Fibroblast of skin of right biceps (primary cell): ENCODE data around the gene IFNGR1.
"Not testable (repeated sequence)": the region's sequence is repeated elsewhere in the genome, so short reads cannot be mapped to it uniquely, and the experiment has no call there.

Experiments used
- DNase-seq: peaks from one replicate; pipeline ENCODE4 v3.0.0-alpha.2; 2013

The IFNGR1 gene

DNA sequence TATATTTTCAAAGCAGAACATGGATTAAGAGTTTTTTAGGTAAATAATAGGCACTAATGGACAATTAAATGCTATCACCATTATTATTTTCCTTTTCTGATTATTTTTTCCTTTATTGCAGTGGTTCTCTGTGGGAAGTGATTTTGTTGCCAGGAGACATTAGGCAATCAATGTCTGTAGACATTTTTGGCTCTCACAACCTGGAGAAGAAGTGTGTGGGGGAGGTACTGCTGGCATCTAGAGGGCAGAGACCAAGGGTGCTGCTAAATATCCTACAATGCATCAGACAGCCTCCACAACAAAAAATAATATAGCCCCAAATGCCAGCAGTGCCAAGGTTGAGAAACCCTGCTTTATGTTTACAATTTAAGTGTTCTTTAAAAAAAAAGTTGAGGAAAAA, 8.3 kb downstream of the IFNGR1 start:
- no peak for DNase-seq

DNA sequence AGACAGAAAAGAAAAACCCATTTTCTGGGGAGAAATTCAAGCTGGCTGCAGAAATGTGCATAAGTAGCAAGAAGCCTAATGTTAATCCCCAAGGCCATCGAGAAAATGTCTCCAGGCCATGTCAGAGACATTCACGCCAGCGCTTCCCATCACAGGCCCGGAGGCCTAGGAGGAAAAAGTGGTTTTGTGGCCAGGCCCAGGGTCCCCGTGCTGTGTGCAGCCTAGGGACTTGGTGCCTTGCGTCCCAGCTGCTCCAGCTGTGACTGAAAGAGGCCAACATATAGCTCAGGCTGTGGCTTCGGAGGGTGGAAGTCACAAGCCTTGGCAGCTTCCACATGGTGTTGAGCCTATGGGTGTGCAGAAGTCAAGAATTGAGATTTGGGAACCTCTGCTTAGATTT, 10.9 kb downstream of the IFNGR1 start:
- DNase-seq: no peak

DNA sequence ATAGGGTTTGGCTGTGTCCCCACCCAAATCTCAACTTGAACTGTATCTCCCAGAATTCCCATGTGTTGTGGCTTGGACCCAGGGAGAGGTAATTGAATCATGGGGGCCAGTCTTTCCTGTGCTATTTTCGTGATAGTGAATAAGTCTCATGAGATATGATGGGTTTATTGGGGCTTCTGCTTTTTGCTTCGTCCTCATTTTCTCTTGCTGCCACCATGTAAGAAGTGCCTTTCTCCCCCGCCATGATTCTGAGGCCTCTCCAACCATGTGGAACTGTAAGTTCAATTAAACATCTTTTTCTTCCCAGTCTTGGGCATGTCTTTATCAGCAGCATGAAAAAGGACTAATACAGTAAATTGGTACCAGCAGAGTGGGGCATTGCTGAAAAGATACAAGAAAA, 11.7 kb downstream of the IFNGR1 start:
- not testable (repeated sequence) for DNase-seq

DNA sequence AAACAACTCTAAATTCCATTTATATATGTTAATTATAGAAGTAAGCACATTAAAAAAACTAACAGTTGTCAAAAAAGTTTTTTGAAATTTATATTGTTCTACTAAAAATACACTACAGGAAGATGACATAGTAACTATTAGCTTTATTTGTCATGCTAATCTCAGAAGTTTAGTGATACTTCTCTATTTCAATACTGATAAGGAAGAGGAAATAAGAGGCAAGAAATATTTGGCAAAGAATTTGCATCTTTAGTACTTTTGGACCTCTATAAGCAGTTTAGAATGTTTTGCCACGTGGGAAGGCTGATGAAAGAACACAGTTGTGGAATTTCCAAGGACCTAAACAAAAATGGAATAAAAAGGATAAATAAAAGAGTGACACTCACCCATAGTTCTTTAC, 12.6 kb downstream of the IFNGR1 start:
- no peak for DNase-seq

DNA sequence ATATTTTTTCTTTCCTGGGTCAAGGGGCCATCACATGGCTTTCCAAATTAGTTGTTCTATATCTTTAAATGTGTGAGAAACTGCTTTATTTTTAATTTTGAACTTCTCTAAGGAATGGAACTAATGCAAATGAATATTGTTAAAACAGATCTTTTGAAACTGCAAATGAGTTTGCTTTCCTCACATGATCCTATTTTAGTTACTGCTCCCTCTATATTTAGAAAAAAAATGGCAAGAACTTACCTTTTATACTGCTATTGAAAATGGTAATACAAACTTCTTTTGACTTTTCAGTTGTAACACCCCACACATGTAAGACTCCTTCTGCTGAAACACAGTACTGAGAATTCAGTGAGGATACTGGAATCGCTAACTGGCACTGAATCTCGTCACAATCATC, 15.9 kb downstream of the IFNGR1 start:
- no peak for DNase-seq

DNA sequence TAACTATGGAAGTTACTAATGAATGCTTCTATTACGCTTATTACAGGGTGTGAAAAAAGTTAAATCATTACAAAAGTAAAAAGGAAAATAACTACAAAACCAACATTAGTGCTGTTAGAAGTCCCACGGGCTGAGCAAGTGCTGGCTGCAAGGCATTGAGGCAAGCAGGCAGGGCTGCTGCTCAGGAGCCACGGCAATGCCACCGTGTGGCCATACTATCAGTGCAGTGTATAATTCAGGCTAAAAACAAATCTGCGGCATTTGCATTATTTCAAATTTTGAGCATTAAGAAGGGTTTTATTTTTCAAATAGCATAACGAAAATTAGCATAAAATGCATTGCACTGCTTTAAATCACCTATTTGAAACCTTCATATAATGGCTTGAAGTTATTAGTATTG, 17.1 kb downstream of the IFNGR1 start:
- no peak for DNase-seq

DNA sequence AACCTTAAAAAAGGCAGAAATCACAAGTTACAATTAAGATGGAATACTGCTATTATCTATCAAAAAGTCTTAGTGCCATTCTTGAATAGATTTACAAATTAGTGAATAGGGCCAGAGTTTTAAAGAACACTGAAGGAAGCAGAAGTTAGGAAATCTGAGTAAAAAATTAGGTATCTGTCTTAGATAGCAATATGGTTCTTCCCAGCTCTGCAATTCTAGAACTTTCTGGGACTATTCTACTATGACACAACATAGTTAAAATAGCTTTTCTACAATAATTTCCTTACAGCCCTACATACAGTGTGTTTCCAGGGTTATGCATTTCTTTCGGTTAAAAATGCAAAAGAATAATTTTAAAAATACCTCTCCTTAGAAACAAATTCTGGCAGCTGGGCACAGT, 18.2 kb downstream of the IFNGR1 start:
- no peak for DNase-seq

DNA sequence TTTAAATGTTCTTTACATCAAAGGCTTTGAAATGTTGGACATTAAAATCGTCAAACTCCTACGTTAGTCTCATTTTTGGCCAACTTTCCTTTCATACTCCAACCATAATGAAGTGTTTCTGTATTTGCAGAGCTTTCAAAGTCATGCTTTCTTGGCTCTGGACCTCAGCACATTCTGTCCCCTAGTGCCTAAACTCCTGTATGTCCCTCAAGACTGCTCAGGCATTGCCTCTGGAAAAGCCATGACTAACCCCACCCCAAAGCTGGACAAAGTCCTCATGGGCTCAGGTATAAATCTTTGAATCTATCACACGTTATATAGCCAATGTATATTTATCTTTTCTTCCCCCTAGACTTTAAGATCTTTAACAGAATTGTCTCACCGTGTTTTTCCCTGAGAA, 18.9 kb downstream of the IFNGR1 start:
- DNase-seq: no peak

DNA sequence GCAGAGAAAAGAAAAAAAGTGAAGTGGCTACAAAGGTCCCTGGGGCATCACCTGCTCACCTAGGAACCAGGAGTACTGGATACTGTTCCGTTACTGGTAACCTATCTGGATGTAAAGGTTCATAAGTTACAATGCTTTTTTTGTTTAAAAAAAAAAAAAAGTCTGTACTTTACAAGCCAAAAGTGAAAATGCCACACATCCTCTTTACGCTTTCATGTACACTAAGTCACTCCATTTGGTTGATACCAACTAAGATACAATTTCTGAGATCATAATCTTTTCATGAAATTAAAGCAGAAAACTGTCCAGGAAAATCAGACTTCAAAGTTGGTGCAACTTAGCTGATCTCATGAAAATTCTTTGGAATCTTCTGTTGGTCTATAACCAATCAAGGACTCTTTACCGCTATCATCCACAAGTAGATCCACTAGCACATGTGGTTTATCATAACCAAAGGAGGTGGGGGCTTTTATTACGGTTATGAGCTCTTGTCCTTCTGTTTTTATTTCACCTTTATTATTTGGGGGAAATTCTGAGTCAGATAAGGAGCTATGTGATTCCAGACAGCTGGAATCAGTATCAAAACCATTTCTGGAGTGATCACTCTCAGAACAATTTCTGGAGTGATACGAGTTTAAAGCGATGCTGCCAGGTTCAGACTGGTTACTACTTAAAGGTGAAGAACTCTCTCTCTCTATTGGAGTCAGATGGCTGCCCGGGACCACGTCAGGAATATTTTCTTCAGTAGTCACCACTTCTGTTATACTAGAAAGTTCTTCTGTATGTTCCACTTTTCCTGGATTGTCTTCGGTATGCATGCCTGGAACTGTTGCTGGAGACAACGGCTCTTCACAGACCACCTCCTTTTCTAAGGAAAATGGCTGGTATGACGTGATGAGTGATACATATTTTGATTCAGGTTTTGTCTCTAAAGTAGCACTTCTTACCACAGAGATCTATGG, 21.2 kb downstream of the IFNGR1 start:
- DNase-seq: no peak

DNA sequence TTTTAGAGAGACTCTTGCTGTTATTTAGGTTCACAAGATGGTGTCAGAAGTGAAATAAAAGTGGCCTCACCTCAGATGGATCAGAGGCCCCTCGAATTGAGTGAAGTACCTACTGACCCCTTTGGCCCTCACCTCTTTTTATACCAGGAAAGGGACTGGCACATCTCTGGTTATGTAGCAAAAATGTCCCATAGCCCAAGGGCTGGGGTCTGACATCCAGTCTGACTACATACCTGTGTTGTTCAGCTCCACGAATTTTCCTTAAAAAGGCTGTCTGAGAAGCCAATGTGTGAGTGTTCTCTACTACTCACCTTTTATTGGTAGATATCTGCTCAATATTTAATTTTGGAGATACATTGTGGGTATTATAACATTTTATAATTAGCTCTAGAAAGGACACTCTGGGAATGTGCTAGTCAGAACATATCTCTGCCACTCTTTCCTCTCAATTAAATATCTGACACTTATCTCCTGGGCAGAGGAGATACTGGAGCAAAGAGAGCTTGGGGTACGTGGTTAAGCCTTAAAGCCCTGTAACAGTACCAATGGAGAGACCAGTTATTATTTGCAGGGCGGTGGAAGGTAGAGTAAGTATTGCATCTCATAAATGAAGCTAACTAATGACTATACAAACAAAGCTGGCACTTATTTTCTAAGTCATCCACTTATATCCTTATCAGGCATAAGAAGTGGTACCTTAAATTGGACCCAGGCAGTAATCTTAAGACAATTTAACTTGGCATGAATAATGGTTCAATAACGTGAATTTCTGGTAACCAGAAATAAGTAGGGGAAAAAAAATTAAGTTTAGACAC, 25.7 kb downstream of the IFNGR1 start:
- DNase-seq: no peak

DNA sequence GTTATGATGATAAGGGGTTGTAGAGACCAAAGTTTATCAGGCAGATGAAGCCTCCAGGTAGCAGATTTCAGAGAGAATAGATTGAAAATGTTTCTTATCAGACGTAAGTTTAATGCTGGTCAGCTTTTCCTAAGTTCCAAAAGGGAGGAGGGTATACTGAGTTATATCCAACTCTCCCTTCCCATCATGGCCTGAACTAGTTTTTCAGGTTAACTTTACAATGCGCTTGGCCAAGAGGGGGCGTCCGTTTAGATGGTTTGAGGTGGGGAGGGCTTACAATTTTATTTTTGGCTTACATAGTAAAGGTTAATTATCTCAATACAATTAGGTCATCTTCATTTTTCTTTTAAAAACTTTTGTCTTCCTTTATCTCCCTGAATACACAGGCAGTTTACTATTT, 26.4 kb downstream of the IFNGR1 start:
- no peak for DNase-seq

DNA sequence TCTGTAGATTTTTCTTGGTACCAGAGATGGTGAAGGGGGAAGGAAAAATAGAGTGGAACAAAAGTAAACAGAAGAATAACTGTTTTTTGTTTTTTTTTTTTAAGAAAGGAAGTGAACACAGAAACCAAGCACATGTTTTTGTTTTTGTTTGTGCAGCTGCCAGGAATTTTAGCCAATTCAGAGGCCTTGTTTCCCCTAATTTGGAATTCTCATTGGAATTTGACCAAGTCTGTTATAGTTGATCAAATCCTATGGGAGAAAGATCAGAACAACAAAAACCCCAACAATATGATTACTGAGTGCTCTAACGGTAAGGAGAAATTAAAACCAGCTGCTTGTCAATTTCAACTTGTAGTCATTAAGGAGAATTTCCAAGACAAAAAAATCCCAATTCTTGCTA, 27.5 kb downstream of the IFNGR1 start:
- no peak for DNase-seq

DNA sequence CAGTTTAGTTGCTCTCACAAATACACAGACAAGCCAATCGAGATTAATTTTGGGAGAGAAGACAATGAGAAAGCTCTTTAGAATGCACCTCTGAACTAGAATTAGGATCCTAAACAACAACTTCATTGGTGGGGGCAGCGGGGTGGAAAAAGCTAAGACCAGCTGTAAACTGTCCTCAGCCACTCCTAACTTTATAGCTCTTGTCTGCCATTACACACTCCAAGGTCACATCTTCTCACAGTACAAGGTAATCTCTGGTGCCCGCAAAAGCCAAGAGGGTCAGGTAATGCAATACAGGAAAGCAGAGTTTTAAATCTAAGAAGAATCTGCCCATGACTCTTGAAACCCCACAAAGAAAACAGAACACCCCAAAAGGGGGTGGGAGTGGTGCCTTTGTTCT, 27.9 kb downstream of the IFNGR1 start:
- DNase-seq: no peak

DNA sequence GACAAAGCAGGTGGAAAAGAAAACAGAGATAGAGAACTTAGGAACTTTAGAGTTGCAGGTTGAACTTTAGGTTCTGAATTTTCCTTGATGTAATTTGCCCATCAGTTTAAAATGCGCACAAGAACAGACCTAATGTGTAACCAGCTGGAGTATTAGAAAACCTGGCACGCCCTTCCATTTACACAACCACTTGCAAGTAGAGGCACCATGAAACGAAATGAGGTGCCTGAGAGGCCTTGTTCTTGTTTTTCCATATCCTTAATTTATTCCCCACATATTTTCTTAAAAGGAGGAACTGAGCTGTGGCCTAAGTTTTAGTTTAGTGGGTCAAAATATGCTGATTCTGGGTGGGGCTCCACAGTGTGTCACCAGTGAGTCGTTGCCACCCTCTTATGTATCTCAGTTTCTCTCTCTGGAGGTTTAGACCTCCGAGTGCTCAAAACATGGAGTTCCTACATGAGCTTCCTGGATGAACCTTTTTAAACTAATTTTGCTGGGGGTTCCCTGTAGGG, 28.5 kb downstream of the IFNGR1 start:
- no peak for DNase-seq

DNA sequence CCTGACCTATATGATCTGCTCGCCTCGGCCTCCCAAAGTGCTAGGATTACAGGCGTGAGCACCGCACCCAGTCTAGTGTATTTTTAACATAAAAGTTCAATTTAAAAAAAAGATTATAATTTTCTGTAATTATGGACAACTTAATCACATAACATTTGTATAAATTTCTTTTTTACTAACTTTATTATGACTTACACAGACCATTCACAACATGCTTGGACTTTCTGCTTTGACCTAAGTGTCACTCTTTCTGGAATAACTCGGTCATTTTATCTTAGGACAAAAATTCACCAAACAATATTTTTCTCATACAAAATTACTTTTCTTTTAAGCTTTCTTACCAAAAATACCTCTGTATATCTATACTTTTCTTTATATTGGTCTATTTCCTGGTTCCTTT, 30.3 kb downstream of the IFNGR1 start:
- DNase-seq: peak; percentile 32

DNA sequence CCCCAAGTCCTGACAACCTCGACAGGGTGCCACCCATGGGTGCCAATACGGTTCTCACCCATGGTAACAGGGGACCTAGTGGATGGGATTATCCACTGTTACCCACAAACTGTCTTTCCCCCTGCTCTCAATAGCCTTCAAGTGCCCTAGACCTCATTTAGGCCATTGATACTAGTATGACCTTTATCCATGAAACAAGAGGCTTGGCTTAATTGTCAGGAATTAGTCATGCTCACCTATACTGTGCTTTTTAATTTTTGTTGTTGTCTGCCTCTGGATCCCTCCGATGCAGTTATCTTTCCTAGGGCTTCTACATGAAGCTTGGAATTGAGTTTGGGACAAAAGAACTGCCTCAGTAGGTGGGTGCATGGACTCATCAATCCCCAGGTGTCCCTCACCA, 33.9 kb downstream of the IFNGR1 start:
- no peak for DNase-seq

DNA sequence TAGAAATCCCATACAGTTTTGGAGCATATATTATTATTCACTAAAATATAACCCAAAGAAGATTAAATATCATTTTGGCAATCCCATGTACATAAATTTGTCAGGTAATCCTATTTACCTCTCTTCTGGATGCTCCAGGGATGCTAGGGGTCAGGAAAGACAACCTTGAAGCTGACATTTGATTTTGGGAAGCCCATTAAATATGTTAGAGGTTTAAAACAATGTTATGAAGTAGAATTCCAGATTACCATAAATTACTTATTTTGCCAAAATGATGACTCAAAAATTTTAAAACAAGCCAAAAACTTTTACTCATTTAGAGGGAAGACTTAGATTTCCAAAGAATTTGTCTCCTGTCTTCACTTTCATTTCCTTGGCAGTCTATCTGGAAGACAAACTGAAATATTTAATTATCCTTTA, 36.5 kb downstream of the IFNGR1 start:
- no peak for DNase-seq

DNA sequence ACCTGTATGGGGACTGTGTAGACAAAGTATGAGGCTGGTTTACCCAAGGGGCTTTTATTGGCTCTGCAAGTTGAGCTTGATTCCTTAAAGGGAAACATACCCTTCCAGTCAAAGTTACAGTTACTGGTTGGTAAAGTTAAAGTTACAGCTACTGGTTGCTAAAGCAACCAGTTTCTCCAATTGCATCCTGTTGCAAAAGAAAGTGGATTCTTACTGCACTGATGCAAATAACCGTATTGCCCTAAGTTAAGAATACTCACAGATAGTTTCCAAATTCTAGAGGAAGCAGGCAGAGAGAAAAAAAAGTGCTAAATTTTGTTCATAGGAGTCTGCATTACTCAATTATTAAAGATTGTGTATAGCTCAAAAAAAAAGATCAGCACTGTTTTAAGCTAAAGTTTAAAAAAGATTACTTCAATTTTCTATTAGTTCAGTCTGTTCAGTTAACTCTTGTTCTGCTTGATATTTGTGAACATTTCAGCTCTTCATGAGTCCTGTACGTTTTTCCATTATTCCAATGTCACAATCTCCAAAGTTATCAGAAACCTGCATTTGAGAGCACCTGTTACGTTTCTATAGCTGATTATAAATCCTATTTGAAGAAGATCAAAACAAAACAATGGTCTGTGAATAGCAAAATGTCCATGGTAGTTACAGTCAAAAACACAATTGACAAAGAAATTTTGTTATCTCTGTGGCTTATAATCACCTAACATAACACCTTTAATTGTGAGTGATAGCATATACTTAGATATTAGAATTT, 37.1 kb downstream of the IFNGR1 start:
- no peak for DNase-seq

DNA sequence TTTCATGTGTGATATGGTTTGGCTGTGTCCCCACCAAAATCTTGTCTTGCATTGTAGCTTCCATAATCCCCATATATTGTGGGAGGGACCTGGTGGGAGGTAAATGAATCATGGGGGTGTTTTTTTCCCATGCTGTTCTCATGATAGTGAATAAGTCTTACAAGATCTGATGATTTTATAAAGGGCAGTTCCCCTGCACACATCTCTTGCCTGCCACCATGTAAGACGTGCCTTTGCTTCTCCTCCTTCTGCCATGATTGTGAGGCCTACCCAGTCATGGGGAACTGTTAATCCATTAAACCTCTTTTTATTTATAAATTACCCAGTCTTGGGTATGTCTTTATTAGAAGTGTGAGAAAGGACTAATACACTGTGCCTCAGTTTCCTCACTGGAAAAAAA, 41.6 kb downstream of the IFNGR1 start:
- DNase-seq: no peak

DNA sequence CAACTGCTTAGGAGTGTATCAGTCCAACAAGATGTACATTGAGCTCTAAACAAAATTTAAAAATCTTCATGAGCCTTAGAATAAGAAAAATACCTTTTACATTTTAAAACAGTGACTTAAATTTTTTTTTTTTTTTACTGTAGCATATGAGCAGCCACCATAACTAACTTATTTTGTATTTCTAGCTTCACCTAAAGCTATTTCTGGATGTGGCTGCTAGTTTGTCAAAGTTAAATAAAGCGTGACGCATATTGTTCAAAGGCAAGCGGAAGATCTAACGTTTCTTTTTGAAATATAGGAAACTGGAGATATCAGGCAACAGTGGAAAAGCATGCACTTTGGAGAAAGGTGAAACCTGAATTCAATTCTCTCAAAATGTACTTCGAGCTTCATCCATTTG, 42.5 kb downstream of the IFNGR1 start:
- DNase-seq: no peak

DNA sequence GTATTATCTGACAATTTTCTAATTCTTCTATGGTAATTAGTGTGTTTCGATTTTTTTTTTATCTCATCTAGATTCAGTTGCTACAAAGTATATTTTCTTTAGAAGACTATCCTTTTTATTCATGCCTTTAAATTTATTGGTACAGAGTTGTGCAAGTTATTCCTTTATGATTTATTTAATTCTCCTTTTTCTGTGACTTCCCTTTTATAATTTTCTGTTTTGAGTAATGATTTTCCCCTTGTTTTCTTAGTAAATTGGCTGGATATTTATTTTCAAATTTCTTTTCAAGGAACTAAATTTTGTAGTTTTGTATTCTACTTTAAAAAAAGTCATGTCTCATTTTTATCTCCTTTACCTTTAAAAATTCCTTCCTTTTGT, 43.3 kb downstream of the IFNGR1 start:
- no peak for DNase-seq

DNA sequence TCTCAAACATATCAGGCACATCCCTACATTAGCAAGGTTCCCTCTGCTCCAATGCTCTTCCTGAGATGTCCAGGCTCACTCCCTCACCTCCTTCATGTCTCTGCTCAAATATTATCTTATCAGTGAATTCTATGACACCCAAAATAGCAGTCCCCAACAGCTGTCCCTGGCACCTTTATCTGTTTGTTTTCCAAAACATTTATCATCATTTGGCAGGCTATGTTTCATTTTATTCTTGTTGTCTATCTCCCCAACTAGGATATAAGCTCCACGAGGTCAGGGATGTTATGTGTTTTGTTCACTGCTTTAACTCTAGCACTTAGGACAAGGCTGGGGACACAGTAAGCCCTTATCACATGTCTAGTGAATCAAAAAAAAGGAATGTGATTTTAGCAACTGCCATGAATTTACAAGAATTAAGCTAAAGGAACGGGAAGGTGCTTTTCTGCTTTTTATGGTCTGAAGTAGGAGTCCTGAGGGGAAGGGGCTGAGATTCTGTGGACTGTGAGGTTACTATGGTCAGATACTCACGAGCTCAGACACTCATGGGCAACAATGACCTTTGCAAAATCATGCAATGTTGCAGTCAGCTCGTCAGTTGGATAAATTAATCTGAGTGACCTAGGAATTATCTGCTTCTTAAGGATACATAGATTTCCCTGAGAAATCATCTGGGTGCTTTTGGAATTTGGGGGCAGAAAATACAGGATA, 43.9 kb downstream of the IFNGR1 start:
- no peak for DNase-seq

DNA sequence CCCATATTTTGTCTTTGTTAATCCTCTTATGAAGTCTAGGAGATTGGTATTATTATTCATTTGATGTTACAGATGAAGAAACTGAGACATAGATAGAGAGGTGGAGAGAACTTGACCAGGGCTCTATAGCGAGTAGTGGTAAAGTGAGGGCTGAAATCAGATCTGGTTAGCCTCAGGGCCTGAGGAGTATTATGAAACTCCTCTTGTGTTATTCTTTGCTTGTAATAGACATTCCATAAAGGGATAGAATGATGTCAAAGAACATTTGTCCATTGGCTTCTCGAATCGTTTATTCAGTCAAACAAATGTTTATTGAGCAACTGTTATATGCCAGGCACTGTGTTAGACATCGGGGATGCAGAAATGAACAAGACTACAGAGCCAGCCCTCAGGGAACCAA, 45.7 kb downstream of the IFNGR1 start, which contains the start of gene IL22RA2:
Gene IL22RA2 (minus strand): TSS at position 144 of the 400 bp plus-strand sequence. CDS start 11,895 bp downstream, outside the sequence.
- DNase-seq: no peak
